Measurements from ENCODE around the gene ASTN2. TPM values are rescaled to one million over a fixed set of nuclear protein-coding genes. Genes with fewer than 3 reads are reported as not detected.

The ASTN2 gene
- polyA plus RNA-seq, 2 of the 4 experiments (the other 2 are of a cell fraction) = 5.8 to 11.6 TPM

DNA sequence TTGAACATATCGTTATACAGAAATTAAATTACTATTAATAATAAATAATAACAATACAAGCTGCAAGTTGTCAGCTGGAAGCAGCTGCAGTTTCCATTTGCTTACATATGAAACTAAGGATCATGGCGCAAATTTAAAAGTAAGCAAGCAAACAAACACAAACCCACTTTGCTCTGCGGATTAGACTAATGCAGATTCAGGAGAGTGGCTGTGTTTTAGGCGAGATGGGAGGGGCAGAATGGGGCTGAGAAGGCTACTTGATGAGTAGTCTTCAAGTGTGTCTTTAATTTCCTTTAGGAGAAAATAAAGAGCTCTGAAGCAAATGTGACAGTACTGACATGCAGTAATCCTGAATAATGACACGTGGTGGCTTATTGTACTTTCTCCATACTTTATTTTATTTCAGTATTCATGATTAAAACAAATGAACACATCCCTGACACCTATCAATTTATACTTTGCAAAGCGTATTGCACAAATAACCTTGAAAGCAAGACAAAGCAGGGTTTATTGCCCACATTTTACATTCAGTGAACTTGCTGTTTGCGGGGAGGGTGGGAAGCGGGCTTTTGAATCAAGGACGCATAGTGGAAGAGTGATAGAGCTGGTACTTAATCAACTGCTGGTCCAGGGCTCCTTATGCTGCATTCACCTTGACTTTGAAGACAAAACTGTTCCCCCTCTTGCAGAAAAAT, 949.1 kb downstream of the ASTN2 start:
- Histone ChIP-seq H3K9me3 (no peaks in the 10 kb centered on the region), H3K4me3 (no peak overlapping the region), H3K4me2 (no peak overlapping the region), H3K27ac (no peak overlapping the region), H3K4me1 (no peaks in the 10 kb centered on the region)
- POLR2A ChIA-PET = no interaction called here
- WGBS (ENCODE audit: missing lambda C conversion rate) = 84% methylated on average over 9 of the region's 9 CpGs
- DNase-seq (ENCODE audit: low read depth in 1 of 2, low spot score in 1 of 2) (no peak), ATAC-seq (no peak), FAIRE-seq (no peak)
- TF ChIP-seq GATA3 (IDR thresholded peaks at IDR 0.05; ENCODE audit: borderline replicate concordance) (no peak), JUN (IDR thresholded peaks at IDR 0.05) (no peak), TP53 (CRISPR knock-in tag; IDR thresholded peaks at IDR 0.05) (no peak), JUNB (IDR thresholded peaks at IDR 0.05) (no peak), EHMT2 (IDR thresholded peaks at IDR 0.05; ENCODE audit: low read depth) (no peak), RAD21 (conservative IDR thresholded peaks at IDR 0.05 in 1 of 2, IDR thresholded peaks at IDR 0.05 in 1 of 2) (no peak), HOXB13 (CRISPR knock-in tag; IDR thresholded peaks at IDR 0.05; ENCODE audit: low read depth) (no peak)
- TF ChIP-seq, protein P1, sequence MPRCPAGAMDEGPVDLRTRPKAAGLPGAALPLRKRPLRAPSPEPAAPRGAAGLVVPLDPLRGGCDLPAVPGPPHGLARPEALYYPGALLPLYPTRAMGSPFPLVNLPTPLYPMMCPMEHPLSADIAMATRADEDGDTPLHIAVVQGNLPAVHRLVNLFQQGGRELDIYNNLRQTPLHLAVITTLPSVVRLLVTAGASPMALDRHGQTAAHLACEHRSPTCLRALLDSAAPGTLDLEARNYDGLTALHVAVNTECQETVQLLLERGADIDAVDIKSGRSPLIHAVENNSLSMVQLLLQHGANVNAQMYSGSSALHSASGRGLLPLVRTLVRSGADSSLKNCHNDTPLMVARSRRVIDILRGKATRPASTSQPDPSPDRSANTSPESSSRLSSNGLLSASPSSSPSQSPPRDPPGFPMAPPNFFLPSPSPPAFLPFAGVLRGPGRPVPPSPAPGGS (IDR thresholded peaks at IDR 0.05) = no peak
- TF ChIP-seq, protein P2, sequence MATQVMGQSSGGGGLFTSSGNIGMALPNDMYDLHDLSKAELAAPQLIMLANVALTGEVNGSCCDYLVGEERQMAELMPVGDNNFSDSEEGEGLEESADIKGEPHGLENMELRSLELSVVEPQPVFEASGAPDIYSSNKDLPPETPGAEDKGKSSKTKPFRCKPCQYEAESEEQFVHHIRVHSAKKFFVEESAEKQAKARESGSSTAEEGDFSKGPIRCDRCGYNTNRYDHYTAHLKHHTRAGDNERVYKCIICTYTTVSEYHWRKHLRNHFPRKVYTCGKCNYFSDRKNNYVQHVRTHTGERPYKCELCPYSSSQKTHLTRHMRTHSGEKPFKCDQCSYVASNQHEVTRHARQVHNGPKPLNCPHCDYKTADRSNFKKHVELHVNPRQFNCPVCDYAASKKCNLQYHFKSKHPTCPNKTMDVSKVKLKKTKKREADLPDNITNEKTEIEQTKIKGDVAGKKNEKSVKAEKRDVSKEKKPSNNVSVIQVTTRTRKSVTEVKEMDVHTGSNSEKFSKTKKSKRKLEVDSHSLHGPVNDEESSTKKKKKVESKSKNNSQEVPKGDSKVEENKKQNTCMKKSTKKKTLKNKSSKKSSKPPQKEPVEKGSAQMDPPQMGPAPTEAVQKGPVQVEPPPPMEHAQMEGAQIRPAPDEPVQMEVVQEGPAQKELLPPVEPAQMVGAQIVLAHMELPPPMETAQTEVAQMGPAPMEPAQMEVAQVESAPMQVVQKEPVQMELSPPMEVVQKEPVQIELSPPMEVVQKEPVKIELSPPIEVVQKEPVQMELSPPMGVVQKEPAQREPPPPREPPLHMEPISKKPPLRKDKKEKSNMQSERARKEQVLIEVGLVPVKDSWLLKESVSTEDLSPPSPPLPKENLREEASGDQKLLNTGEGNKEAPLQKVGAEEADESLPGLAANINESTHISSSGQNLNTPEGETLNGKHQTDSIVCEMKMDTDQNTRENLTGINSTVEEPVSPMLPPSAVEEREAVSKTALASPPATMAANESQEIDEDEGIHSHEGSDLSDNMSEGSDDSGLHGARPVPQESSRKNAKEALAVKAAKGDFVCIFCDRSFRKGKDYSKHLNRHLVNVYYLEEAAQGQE (IDR thresholded peaks at IDR 0.05) = no peak
- CTCF ChIA-PET = no interaction called here

DNA sequence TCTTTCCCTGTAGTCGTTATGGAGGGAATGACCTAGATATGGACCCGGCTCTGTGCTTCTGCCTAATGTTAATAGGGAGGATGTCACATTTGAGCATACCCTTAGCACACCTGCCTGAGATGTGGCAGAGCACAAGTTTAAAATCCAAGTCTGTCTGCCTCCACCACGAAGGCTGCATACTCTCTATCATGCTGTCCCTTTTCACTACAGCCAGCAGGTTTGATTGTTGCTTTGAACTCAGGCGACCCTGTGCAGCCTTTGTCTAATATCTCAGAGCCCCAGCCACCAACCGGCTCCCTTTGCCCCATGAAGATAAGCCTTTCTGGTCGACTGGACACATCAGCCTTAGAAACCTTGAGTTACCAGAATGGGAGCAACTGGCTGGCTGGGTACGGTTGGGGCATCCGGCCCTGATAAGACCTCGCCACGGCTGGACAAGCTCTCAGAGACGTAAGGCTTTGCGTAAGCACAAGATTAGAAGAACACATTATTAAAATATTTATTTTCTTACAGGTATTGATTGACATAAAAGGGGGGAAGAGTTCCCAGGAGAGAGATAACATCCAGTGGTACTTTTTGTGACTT, 949.8 kb downstream of the ASTN2 start:
- Histone ChIP-seq H3K4me3 (no peak overlapping the region), H3K4me2 (no peak overlapping the region), H3K4me1 (no peaks in the 10 kb centered on the region), H3K27ac (no peak overlapping the region), H3K9me3 (no peaks in the 10 kb centered on the region)
- ATAC-seq (no peak), DNase-seq (ENCODE audit: low read depth in 1 of 2, low spot score in 1 of 2) (no peak), FAIRE-seq (no peak)
- POLR2A ChIA-PET = no interaction called here
- TF ChIP-seq CBX8 (IDR thresholded peaks at IDR 0.05) (no peak), EP300 (IDR thresholded peaks at IDR 0.05) (no peak), RAD21 (conservative IDR thresholded peaks at IDR 0.05 in 1 of 2, IDR thresholded peaks at IDR 0.05 in 1 of 2) (no peak), EHF (CRISPR knock-in tag; IDR thresholded peaks at IDR 0.05) (no peak), ESRRA (IDR thresholded peaks at IDR 0.05; ENCODE audit: borderline replicate concordance, low read length) (no peak)
- 77% methylated on average over 12 of the region's 12 CpGs for WGBS (ENCODE audit: missing lambda C conversion rate)
- CTCF ChIA-PET = no interaction called here

DNA sequence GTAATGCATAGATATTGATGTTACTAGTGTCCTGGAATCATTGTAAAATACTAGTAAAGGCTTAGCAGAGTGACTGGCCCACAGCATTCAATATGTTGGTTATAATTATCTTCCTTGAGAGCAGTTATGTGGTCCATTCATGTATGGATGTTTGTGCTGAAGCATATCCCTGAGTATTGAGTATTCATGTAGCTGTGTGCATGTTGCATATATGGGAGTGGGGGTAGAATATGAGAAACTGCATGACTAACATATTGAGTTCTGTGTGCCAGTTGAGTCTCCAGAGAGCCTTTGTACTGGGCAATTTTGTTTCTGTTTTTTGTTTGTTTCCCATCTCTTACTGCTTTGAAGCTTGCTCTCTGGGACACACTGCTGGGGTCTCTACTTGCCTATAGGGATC, 950.4 kb downstream of the ASTN2 start:
- ChIA-PET CTCF (no interaction called here), POLR2A (no interaction called here)
- ATAC-seq (no peak), FAIRE-seq (no peak), DNase-seq (ENCODE audit: low read depth in 1 of 2, low spot score in 1 of 2) (no peak)
- Histone ChIP-seq H3K4me2 (no peak overlapping the region), H3K27ac (no peak overlapping the region), H3K4me1 (no peaks in the 10 kb centered on the region), H3K4me3 (no peak overlapping the region), H3K9me3 (no peaks in the 10 kb centered on the region)
- TF ChIP-seq PHF8 (IDR thresholded peaks at IDR 0.05; ENCODE audit: borderline replicate concordance, low read depth) (no peak), HOXA7 (CRISPR knock-in tag; IDR thresholded peaks at IDR 0.05) (no peak), EP300 (IDR thresholded peaks at IDR 0.05) (no peak), KDM1A (IDR thresholded peaks at IDR 0.05; ENCODE audit: low read depth) (no peak), FOSL2 (IDR thresholded peaks at IDR 0.05) (no peak), FOSL2 (CRISPR knock-in tag; IDR thresholded peaks at IDR 0.05) (no peak), NFE2L2 (conservative IDR thresholded peaks at IDR 0.05; ENCODE audit: low read length) (no peak), FOXS1 (CRISPR knock-in tag; IDR thresholded peaks at IDR 0.05) (no peak), MYC (IDR thresholded peaks at IDR 0.05; ENCODE audit: borderline replicate concordance, low read length) (no peak), CEBPB (IDR thresholded peaks at IDR 0.05) (no peak)
- TF ChIP-seq, protein P3, sequence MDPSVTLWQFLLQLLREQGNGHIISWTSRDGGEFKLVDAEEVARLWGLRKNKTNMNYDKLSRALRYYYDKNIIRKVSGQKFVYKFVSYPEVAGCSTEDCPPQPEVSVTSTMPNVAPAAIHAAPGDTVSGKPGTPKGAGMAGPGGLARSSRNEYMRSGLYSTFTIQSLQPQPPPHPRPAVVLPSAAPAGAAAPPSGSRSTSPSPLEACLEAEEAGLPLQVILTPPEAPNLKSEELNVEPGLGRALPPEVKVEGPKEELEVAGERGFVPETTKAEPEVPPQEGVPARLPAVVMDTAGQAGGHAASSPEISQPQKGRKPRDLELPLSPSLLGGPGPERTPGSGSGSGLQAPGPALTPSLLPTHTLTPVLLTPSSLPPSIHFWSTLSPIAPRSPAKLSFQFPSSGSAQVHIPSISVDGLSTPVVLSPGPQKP (IDR thresholded peaks at IDR 0.05; ENCODE audit: low read depth, low read length) = no peak
- TF ChIP-seq, protein P4, sequence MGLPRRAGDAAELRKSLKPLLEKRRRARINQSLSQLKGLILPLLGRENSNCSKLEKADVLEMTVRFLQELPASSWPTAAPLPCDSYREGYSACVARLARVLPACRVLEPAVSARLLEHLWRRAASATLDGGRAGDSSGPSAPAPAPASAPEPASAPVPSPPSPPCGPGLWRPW (IDR thresholded peaks at IDR 0.05) = no peak
- TF ChIP-seq, protein P2 (IDR thresholded peaks at IDR 0.05) = no peak
